Small intestine (tissue), 16 donors: ENCODE results near the gene TENT4B. TPM values are rescaled to one million over a fixed set of nuclear protein-coding genes. Genes with fewer than 3 reads are reported as not detected.

Source experiments
- DNase-seq, 2 donors: peaks; one replicate each; pipeline versions ENCODE4 v3.0.0 to v3.0.0-alpha.2; 2013
- FAIRE-seq: peaks from 2 replicates; lab custom pipeline; 2012; peaks lifted over from hg19 to GRCh38; lab: Jason Lieb, UNC
- H3K27ac ChIP-seq, 3 donors: one replicate each; pipeline ENCODE4 v1.5.1; 2013; ENCODE audit warnings: low read length in 2 of 3, mild to moderate bottlenecking in 2 of 3, control low read depth in 1 of 3, inconsistent platforms in 1 of 3, low read depth in 1 of 3, moderate library complexity in 1 of 3
- H3K27me3 ChIP-seq, 3 donors: one replicate each; pipeline ENCODE4 v1.6.1; 2013; ENCODE audit warnings: low read length in 3 of 3, inconsistent platforms in 1 of 3; ENCODE audit not compliant: control insufficient read depth in 3 of 3, insufficient read depth in 3 of 3
- H3K36me3 ChIP-seq, 3 donors: one replicate each; pipeline ENCODE4 v1.6.1; 2013; ENCODE audit warnings: low read length in 3 of 3, inconsistent platforms in 1 of 3, low read depth in 1 of 3, mild to moderate bottlenecking in 1 of 3, moderate library complexity in 1 of 3; ENCODE audit not compliant: control insufficient read depth in 3 of 3, insufficient read depth in 2 of 3
- H3K4me1 ChIP-seq, 3 donors: one replicate each; pipeline ENCODE4 v1.6.1; 2013; ENCODE audit warnings: low read length in 2 of 3, inconsistent platforms in 1 of 3, low read depth in 1 of 3, mild to moderate bottlenecking in 1 of 3, moderate library complexity in 1 of 3; ENCODE audit not compliant: control insufficient read depth in 3 of 3, insufficient read depth in 2 of 3
- H3K4me3 ChIP-seq, 3 donors: one replicate each; pipeline ENCODE4 v1.5.1; 2013; ENCODE audit warnings: low read length in 3 of 3, control low read depth in 1 of 3, inconsistent platforms in 1 of 3, low read depth in 1 of 3, mild to moderate bottlenecking in 1 of 3, moderate library complexity in 1 of 3
- H3K9me3 ChIP-seq, 2 donors: one replicate each; pipeline ENCODE4 v1.6.1; 2013; ENCODE audit warnings: low read depth in 1 of 2, low read length in 1 of 2; ENCODE audit not compliant: control insufficient read depth in 2 of 2, insufficient read depth in 1 of 2
- WGBS, 3 donors: extraction: QIAGEN DNeasy Blood & Tissue Kit; methylation state at CpG; one replicate each; pipeline ENCODE4 v1.1.7; 2013; 5-methylcytosine and 5-hydroxymethylcytosine counted together
- long read RNA-seq, 10 donors: transcript quantifications; one replicate each; lab custom pipeline, GENCODE V29; 2026
- polyA plus RNA-seq, 4 donors: library from polyadenylated mRNA; stranded (reverse) in 3 of 4; unstranded in 1 of 4; fragments of 200-250 nt in 3 of 4; fragments of 120-200 nt in 1 of 4; gene quantifications; one replicate each; pipeline versions ENCODE4 v1.2.1 to v1.2.3, GENCODE V29; 2013
- donor health status: healthy with polysubstance abuse.
- donor health status: control.
- donor health status: control.
- donor health status: Bipolar disorder and iron deficiency.
- donor health status: healthy.

TENT4B gene
- 10 to 100 TPM in 1 of 4 donors, 1 to 10 TPM in 3; 5.1 to 19.4 (median 7.4) TPM for polyA plus RNA-seq
- long read RNA-seq, donor 1 = 0 reads
- long read RNA-seq, donor 2 = 0 reads
- long read RNA-seq, donor 3 = 0 reads
- long read RNA-seq, donor 4 = 0 reads
- long read RNA-seq, donor 5, full-length matches to known transcripts = 1 of 1 reads
- long read RNA-seq, donor 5, partial matches to known transcripts = 0 of 1 reads
- long read RNA-seq, donor 5, other reads (novel, unspliced or antisense) = 0 of 1 reads
- long read RNA-seq, donor 6 = 0 reads
- long read RNA-seq, donor 7 = 0 reads
- long read RNA-seq, donor 8 = 0 reads
- long read RNA-seq, donor 9 = 0 reads
- long read RNA-seq, donor 10 = 0 reads

DNA sequence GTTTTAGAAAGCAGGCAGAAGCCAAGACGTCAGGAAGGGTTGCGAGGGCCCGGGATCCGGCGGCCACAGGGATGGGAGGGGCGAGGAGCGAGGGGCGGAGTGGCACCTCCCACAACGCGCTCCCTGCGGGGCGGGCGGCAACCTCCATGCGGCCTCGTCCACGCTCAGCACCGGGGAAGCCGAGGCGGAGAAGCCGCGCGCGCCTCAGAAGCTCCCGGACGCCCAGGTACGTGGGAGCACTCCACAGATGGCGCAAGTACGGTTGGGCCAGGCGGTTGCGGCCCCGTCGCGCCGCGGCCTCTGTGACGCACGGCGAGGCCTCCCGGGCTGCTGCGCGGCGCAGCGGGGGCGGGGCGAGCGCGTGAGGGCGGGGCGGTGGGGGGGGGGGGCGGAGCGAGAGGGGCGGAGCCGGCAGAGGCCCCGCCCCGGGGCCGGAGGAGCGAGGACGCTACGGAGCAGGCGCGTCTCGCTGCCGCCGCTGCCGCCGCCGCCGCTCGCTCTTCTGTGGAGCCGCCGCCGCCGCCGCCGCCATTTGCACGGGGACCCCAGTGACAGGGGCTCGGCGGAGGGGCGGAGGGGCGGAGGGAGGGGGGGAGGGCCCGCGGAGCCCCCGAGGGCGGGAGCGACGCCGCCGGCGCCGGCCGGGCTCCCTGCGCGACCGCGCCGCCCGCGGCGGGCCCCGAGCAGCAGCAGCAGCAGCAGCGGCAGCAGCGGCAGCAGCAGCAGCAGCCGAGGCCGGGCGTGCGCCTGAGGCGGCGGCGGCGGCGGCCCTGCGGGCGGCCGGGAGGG lies at the start of gene TENT4B:
Gene TENT4B (plus strand): TSS at position 500 of the 789 bp plus-strand sequence. CDS start 316 bp downstream, outside the sequence.
- Histone ChIP-seq H3K4me3 (peak within 1 kb of the TSS; percentile 85 to 99 (median 91)), H3K9me3 (no peaks in the 10 kb centered on the region), H3K4me1 (peaks cover 2 to 10% (median 4%) of the 10 kb centered on the region in 3 donors), H3K27me3 (no peaks in the 10 kb centered on the region), H3K27ac (peak within 1 kb of the TSS; percentile 91 to 100 (median 97)), H3K36me3 (no peaks in the 10 kb centered on the region)
- WGBS, 3 donors = 0 to 1% (median 0%) methylated on average over 40 to 112 of the region's 114 CpGs
- DNase-seq = peak; percentile 84 to 97
- no peak for FAIRE-seq

DNA sequence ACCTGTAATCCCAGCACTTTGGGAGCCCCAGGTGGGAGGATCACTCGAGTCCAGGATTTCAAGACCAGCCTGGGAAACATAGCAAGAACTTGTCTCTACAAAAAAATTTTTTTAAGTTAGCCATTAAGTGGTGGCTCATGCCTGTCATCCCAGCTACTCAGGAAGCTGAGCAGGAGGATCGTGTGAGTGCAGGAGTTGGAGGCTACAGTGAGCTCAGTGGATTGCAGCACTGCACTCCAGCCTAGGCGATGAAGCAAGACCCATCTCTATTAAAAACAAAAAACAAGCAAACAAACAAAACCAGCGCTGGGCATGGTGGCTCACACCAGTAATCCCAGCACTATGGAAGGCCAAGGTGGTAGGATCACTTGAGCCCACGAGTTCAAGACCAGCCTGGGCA lies 49.3 kb upstream of the TENT4B start:
- H3K36me3 ChIP-seq = peaks cover 1 to 16% (median 13%) of the 10 kb centered on the region in 3 donors
- H3K27ac ChIP-seq = no peak overlapping the region
- H3K27me3 ChIP-seq = no peaks in the 10 kb centered on the region
- H3K4me3 ChIP-seq = no peak overlapping the region
- no peaks in the 10 kb centered on the region for H3K4me1 ChIP-seq
- no peaks in the 10 kb centered on the region for H3K9me3 ChIP-seq
- FAIRE-seq (no peak), DNase-seq (no peak)
- 86 to 94% (median 93%) methylated on average over 5 of the region's 5 CpGs for WGBS, 3 donors

DNA sequence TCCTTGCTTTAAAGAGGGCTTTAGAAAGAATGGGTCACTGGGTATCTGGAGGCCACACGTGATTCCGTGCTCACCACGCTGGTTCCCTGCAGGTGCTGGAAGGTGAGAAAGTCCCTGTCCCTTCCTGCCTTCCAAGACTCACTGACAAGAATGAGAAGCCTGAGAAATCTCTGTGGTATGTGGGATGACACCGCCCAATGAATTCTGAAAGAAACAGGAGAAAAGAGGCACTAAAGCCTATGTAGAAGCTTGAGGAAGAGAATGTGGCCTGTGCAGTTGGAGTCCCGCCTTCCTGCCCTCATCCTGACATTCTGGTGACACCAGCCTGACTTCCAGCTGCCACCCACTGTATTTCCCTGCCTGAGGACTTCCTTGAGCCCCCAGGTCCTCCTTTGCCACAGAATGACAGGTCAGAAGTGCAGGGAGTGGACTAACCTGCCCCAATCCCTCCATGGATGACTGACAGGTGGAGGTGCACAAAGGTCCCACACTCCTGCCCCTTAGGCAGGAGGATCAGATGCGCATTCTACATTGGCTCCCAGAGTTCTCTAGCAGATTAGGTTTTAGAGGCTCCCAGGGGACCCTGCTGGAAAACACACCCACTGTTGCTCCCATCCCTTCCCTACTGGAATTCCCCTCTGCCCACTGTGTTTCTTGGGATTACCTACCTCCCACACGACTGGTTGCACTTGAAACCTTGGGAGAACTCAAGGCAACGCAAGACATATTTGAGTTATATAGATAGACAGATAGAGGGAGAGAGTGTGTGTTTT lies 38.6 kb upstream of the TENT4B start:
- H3K9me3 ChIP-seq = no peaks in the 10 kb centered on the region
- no peak for DNase-seq
- H3K4me3 ChIP-seq = no peak overlapping the region
- H3K36me3 ChIP-seq = no peaks in the 10 kb centered on the region
- no peaks in the 10 kb centered on the region for H3K27me3 ChIP-seq
- H3K4me1 ChIP-seq = no peaks in the 10 kb centered on the region
- FAIRE-seq = no peak
- 76 to 90% (median 86%) methylated on average over 8 of the region's 8 CpGs for WGBS, 3 donors
- H3K27ac ChIP-seq = no peak overlapping the region

DNA sequence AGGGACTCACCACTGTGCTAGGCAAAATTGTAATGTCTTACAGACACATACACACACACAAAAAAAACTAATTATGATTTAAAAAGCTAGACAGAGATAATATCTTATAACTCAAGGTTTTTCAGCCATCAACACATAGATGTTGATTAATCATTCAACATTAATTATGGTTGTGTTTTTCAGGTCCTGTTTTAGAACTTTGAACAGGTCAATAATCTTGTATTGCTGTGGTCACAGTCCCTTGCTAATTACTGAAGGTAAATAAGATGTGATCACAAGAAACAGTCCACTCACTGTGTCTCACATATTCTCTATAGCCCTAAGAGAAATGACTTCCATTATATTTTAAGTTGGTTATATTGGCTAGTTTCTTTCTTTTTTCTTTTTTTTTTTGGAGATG lies 32.4 kb upstream of the TENT4B start:
- H3K9me3 ChIP-seq = peaks cover 0 to 5% of the 10 kb centered on the region in 2 donors
- FAIRE-seq (no peak), DNase-seq (peak; percentile 54 to 84)
- no peaks in the 10 kb centered on the region for H3K27me3 ChIP-seq
- peaks cover 3 to 4% (median 4%) of the 10 kb centered on the region in 3 donors for H3K4me1 ChIP-seq
- H3K27ac ChIP-seq = peak overlapping the region in 1 of 3 donors; percentile 44
- H3K4me3 ChIP-seq = no peak overlapping the region
- no peaks in the 10 kb centered on the region for H3K36me3 ChIP-seq

DNA sequence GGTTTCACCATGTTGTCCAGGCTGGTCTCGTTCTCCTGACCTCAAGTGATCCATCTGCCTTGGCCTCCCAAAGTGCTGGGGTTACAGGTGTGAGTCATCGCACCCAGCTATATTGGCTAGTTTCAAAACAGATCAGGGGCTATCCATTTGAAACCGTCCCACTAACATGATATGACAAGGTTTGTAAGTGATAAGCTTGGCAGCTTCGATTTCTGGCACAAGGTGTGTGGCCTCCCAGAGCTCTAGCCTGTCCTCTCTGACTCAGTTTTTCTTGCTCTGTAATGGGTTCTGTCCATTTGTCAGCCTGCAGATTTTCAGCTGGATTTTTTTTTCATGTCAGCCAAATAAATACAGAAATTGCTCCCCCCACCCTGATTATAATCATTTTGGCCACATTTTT lies 31.8 kb upstream of the TENT4B start:
- H3K27me3 ChIP-seq = no peaks in the 10 kb centered on the region
- DNase-seq (peak; percentile 43 to 58), FAIRE-seq (no peak)
- no peak overlapping the region for H3K4me3 ChIP-seq
- H3K9me3 ChIP-seq = peaks cover 0 to 5% of the 10 kb centered on the region in 2 donors
- WGBS, 3 donors = 14 to 58% (median 19%) methylated on average over 4 of the region's 4 CpGs
- peaks cover 3 to 4% (median 4%) of the 10 kb centered on the region in 3 donors for H3K4me1 ChIP-seq
- no peaks in the 10 kb centered on the region for H3K36me3 ChIP-seq
- peak overlapping the region in 2 of 3 donors; percentile 44 to 52 for H3K27ac ChIP-seq

DNA sequence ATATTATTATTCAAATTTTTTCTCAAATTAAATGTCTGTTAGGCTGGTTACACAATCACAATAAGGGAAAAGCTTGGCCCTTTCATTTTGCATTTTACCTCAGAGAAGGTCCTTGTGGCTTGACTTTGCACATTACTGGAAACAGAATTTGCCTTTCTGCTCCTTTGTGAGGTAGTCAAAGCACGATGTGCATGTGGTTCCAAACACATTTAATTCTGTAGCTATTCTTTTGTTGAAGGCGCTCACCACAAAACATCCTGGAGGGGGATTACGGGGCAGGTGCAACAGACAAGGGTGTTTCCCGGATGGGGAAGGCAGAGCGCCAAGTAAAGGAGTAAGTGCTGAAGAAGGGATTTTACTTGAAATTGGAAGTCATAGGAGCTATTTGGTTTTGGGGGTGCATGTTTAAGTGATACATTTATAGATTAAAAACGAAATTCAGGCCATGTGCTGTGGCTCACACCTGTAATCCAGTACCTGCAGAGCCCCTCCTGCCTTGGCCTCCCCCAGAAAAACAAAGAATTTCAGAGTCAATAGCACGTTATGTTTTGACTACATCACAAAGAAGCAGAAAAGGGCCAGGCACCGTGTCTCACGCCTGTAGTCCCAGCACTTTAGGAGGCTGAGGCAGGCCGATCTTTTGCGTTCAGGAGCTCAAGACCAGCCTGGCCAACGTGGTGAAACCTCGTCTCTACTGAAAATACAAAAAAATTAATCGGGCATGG lies 31.2 kb upstream of the TENT4B start:
- peak overlapping the region in 1 of 3 donors; percentile 52 for H3K27ac ChIP-seq
- H3K9me3 ChIP-seq = peaks cover 0 to 5% of the 10 kb centered on the region in 2 donors
- DNase-seq = peak in 1 of 2 donors; percentile 11
- WGBS, 3 donors = 58 to 65% (median 60%) methylated on average over 14 of the region's 14 CpGs
- H3K27me3 ChIP-seq = no peaks in the 10 kb centered on the region
- H3K4me1 ChIP-seq = peaks cover 3 to 4% (median 4%) of the 10 kb centered on the region in 3 donors
- FAIRE-seq = no peak
- H3K36me3 ChIP-seq = no peaks in the 10 kb centered on the region
- H3K4me3 ChIP-seq = no peak overlapping the region

DNA sequence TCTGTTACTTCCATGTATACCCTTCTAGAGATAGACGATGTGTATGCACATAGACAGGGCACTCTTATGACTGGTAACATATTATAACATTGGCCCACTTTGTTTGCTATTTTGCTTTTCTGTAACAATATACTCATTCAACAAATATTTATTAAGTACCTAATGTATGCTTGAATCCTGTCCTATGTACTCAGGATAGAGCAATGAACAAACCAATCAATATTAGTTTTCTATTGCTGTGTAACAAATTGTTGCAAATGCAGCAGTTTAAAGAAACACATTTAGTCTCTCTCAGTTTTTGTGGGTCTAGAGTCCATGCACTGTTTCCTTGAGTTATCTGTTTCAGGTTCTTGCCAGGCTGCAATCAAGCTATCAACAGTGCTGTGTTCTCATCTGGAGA lies 29.7 kb upstream of the TENT4B start:
- no peak overlapping the region for H3K4me3 ChIP-seq
- no peak overlapping the region for H3K27ac ChIP-seq
- DNase-seq = peak in 1 of 2 donors; percentile 37
- peaks cover 3 to 4% (median 4%) of the 10 kb centered on the region in 3 donors for H3K4me1 ChIP-seq
- no peak for FAIRE-seq
- WGBS, 3 donors = 90 to 95% (median 93%) methylated on average over 1 of the region's 1 CpG
- peaks cover 0 to 5% of the 10 kb centered on the region in 2 donors for H3K9me3 ChIP-seq
- no peaks in the 10 kb centered on the region for H3K36me3 ChIP-seq
- no peaks in the 10 kb centered on the region for H3K27me3 ChIP-seq
